ENCODE results near the gene CEMIP2.

DNA sequence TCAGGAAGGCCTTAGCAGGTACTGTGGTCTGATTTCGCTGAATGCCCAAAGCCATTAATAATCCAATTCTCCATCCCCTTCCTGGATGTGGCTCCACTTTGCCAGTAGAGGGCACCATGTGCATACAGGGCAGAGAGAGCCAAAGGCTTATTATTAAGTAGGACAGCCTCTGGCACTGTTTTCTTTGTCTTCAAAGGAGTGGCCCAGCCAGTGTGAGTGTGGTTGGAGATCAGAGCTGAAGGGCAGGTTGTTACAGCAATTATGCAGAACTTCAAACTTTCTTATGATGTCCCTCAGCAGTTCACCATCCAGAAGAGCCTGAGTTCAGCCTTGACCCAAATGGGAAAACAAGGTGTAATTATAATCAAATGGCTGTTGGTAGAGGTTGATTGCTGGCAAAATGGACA is 38.6 kb upstream of the CEMIP2 start:
- TF ChIP-seq, protein P1, sequence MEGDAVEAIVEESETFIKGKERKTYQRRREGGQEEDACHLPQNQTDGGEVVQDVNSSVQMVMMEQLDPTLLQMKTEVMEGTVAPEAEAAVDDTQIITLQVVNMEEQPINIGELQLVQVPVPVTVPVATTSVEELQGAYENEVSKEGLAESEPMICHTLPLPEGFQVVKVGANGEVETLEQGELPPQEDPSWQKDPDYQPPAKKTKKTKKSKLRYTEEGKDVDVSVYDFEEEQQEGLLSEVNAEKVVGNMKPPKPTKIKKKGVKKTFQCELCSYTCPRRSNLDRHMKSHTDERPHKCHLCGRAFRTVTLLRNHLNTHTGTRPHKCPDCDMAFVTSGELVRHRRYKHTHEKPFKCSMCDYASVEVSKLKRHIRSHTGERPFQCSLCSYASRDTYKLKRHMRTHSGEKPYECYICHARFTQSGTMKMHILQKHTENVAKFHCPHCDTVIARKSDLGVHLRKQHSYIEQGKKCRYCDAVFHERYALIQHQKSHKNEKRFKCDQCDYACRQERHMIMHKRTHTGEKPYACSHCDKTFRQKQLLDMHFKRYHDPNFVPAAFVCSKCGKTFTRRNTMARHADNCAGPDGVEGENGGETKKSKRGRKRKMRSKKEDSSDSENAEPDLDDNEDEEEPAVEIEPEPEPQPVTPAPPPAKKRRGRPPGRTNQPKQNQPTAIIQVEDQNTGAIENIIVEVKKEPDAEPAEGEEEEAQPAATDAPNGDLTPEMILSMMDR (IDR thresholded peaks at IDR 0.05; ENCODE audit: insufficient read depth, low read length, poor library complexity, severe bottlenecking), result peak; percentile 75
- TF ChIP-seq EZH2phosphoT487 (conservative IDR thresholded peaks at IDR 0.05; ENCODE audit: low read length), result no peak

All from SU-DHL-6 (cell line).